Retinal pigment epithelial cell (primary cell): ENCODE results near the gene HPGD.
"Not testable (repeated sequence)": the region's sequence is repeated elsewhere in the genome, so short reads cannot be mapped to it uniquely, and the experiment has no call there.

ENCODE experiments used
- DNase-seq: peaks from one replicate; pipeline ENCODE4 v3.0.0-alpha.2; 2010; ENCODE audit warnings: low read depth
- H3K4me3 ChIP-seq: 2 replicates; pipeline ENCODE4 v1.5.1; 2011; ENCODE audit warnings: mild to moderate bottlenecking, low read length, control low read depth, moderate library complexity
- TF ChIP-seq, protein P1 (sequence below): conservative IDR thresholded peaks from 2 replicates; pipeline ENCODE4 v1.5.1; 2011; ENCODE audit warnings: low read depth, low read length, control low read depth, inconsistent platforms

Gene HPGD

DNA sequence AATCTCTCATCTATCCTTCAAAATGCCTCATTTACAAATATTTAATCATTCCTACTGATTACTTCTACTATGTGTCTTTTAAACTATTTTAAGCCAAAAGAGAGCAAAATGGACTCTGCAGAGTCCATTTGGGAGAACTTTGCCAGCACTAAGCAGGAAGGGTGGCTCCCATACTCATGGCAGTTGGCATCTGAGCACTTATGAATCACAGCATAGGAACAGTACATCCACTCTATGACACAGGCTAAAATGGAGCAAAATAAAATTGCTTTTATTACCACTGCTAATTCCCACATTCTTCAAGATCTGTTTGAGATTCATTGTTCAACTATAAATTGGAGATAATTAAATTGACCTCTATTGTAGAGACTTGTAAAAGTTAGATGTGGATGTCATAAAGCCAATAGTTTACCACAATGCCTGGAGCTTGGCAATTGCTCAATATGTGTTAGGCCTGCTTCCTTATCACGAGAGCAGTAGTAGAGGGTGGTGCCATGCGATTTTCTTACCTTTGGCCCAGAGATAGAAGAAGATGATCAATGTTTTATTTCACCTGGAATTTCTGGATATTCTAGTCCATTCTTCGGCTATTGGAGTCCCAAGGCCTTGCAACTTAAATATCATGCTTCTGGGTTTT lies 19.1 kb downstream of the HPGD start:
- no peak for DNase-seq

DNA sequence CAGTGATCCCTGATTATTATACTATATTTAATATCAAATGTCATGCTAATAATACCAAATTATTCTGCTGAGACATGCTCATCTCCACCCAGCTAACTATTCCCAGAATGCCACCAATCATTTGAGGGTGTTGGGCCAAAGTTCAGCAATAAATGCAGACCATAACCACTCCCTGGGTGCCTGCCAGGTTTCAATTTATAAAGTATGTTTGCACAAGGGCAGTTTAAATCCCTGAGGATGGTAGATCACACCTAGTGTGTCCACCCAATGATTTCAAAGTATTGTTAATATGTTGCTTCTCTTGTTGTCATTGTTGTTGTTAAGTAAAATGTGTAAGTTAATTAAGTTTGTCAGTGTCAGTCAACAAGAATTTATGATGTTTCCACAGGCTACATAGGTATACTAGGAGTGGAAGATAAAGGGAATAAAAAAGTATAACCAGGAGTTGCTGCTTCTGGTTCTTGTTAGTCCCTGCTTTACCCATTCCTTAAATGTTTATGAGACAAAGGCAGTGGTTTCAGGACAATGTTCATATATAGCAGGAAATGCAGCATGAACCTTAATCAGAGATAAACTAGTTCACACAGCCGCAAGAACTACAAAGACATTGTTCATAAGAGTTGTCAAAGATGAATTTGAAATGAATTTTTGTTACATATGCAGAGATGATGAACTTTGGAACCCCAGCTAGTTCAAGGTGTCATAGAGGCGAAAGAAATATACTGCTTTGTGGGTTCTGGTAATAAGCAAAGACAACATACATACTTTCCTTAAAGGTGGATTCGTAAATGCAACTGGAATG lies 25.5 kb downstream of the HPGD start:
- no peak for DNase-seq
- H3K4me3 ChIP-seq, result no peak overlapping the region
- TF ChIP-seq, protein P1, sequence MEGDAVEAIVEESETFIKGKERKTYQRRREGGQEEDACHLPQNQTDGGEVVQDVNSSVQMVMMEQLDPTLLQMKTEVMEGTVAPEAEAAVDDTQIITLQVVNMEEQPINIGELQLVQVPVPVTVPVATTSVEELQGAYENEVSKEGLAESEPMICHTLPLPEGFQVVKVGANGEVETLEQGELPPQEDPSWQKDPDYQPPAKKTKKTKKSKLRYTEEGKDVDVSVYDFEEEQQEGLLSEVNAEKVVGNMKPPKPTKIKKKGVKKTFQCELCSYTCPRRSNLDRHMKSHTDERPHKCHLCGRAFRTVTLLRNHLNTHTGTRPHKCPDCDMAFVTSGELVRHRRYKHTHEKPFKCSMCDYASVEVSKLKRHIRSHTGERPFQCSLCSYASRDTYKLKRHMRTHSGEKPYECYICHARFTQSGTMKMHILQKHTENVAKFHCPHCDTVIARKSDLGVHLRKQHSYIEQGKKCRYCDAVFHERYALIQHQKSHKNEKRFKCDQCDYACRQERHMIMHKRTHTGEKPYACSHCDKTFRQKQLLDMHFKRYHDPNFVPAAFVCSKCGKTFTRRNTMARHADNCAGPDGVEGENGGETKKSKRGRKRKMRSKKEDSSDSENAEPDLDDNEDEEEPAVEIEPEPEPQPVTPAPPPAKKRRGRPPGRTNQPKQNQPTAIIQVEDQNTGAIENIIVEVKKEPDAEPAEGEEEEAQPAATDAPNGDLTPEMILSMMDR, result no peak

More for the DNA sequence above, 19.1 kb downstream of the HPGD start:
- H3K4me3 ChIP-seq, result no peak overlapping the region
- TF ChIP-seq, protein P1, result no peak

DNA sequence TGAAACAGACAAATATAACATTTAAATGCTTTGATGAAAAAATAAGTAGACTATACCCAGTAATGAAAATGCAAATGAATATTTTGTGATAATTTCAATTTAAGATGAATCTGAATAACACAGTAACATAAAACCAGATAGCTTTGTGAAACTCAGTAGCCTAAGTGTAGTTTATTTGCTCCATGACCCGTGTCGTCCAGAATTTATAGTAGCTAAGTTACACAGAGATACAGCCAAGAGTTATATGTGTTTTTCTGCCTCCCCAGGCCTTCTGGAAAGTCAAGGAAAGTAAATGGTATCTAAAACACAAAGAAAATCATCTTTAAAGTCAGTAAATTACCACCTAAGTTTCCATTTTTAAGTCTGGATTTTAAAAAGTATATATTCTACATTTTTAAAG lies 26.7 kb downstream of the HPGD start:
- TF ChIP-seq, protein P1, result no peak
- no peak overlapping the region for H3K4me3 ChIP-seq
- no peak for DNase-seq

DNA sequence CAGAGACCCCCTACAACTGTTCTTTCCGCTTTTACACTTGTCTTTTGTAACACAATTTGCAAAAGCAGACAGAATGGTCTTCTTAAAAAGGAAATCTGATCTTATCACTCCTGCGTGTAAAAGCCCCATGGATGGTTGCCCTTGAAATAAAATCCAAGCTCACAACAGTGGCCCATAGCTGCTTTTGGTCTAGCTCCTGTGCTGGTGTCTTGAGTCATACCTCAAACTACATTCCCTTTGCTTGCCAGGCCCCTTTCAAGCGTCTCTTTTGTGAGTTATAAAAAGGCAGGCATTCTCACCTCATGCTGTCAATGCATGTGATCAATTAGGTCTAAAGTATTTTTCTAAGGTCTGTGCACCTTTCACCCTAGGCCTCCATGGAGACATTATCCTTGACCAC lies 27.6 kb downstream of the HPGD start:
- no peak for DNase-seq
- H3K4me3 ChIP-seq, result no peak overlapping the region
- TF ChIP-seq, protein P1, result no peak

DNA sequence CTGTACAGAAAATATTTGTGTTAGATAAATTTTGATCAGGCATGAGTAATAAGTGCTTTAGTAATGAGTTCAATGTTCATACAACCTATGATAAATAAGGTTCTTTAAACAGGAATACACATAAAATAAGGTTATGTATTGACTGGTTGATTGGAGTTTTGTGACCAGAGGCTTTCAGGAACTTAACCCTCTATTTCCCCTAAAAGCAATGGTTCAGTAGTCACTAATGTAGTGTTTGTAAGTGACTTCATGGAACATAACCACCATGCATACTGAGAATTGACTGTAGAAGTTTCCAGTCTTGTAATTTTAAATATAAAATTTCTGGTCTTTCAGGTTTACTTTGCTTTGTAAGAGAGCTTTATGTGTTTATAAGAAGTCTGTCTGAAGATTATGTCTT lies 28.1 kb downstream of the HPGD start:
- TF ChIP-seq, protein P1, result no peak
- DNase-seq, result no peak
- no peak overlapping the region for H3K4me3 ChIP-seq

DNA sequence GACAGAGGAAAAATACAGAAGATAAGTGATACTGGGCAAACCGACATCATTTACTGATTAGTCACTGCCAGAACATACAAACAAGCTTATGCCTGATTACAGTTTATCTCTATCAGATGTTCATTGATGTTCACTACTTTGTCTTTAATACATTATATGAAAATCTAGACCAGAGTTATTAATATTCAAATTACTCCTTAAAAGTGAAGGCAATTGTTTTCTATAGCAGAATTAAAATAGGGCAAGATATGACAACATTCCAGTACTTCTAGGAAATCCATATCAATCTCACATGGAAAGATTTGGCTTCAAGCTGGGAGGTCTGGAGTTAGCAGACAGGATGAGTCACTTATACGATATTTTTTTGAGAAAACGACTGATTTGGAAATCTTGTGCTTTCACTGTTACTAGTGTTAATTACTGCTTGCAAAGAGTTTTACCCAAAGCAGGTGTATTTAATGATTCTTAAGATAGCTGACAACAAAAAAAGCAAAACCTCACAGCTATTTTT lies 31.8 kb downstream of the HPGD start:
- H3K4me3 ChIP-seq, result no peak overlapping the region
- TF ChIP-seq, protein P1, result no peak
- DNase-seq, result no peak

DNA sequence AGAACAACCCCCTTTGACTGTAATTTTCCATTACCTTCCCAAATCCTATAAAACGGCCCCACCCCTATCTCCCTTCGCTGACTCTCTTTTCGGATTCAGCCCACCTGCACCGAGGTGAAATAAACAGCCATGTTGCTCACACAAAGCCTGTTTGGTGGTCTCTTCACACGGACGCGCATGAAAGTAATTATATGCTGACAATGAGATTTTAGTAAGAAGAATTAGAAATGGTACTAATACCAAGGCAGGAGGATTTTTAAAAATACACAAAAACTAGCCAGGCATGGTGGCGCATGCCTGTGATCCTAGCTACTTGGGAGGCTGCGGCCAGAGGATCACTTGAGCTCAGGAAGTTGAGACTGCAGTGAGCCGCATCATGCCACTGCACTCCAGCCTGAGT lies 33.9 kb downstream of the HPGD start:
- H3K4me3 ChIP-seq, DNase-seq: not testable (repeated sequence)
